ENCODE measurements around the gene CYB5R3. TPM values are rescaled to one million over a fixed set of nuclear protein-coding genes. Genes with fewer than 3 reads are reported as not detected.
A peak's percentile ranks its signal among the peaks of the same experiment; 100 is the strongest.
"Not testable (repeated sequence)": the region's sequence is repeated elsewhere in the genome, so short reads cannot be mapped to it uniquely, and the experiment has no call there.

The CYB5R3 gene
- total RNA-seq, 1 donor from 2014 or later = 148 TPM

GRCh38 chr22:42683578-42684283 lies 34.5 kb upstream of the CYB5R3 start:
- H3K9me3 Mint-ChIP-seq (ENCODE audit: unreplicated experiment) = peaks cover 19% of the 10 kb centered on the region
- peaks cover 18% of the 10 kb centered on the region for H3K36me3 Mint-ChIP-seq (ENCODE audit: unreplicated experiment)
- H3K4me1 Mint-ChIP-seq (ENCODE audit: low read depth, unreplicated experiment) = peaks cover 29% of the 10 kb centered on the region
- H3K27me3 Mint-ChIP-seq (ENCODE audit: unreplicated experiment) = peaks cover 6% of the 10 kb centered on the region
- no peak for TF ChIP-seq CTCF (IDR thresholded peaks at IDR 0.05; ENCODE audit: partially characterized antibody, unreplicated experiment)
- H3K4me3 Mint-ChIP-seq (ENCODE audit: unreplicated experiment) = peak overlapping the region; percentile 61
- DNase-seq = peak; percentile 57
- H3K27ac Mint-ChIP-seq (ENCODE audit: unreplicated experiment) = peak overlapping the region; percentile 75

GRCh38 chr22:42682113-42682851 lies 33.1 kb upstream of the CYB5R3 start:
- Mint-ChIP-seq H3K27me3 (ENCODE audit: unreplicated experiment) (peaks cover 6% of the 10 kb centered on the region), H3K9me3 (ENCODE audit: unreplicated experiment) (peaks cover 23% of the 10 kb centered on the region), H3K27ac (ENCODE audit: unreplicated experiment) (no peak overlapping the region), H3K4me1 (ENCODE audit: low read depth, unreplicated experiment) (peaks cover 22% of the 10 kb centered on the region), H3K36me3 (ENCODE audit: unreplicated experiment) (peaks cover 25% of the 10 kb centered on the region), H3K4me3 (ENCODE audit: unreplicated experiment) (no peak overlapping the region)
- no peak for DNase-seq
- no peak for TF ChIP-seq CTCF (IDR thresholded peaks at IDR 0.05; ENCODE audit: partially characterized antibody, unreplicated experiment)

- H3K27me3 Mint-ChIP-seq (ENCODE audit: unreplicated experiment) = peaks cover 2% of the 10 kb centered on the region
- H3K27ac Mint-ChIP-seq (ENCODE audit: unreplicated experiment) = no peak overlapping the region
- no peak for DNase-seq
- no peak overlapping the region for H3K4me3 Mint-ChIP-seq (ENCODE audit: unreplicated experiment)
- TF ChIP-seq CTCF (IDR thresholded peaks at IDR 0.05; ENCODE audit: partially characterized antibody, unreplicated experiment) = no peak
- H3K36me3 Mint-ChIP-seq (ENCODE audit: unreplicated experiment) = peaks cover 25% of the 10 kb centered on the region
- H3K9me3 Mint-ChIP-seq (ENCODE audit: unreplicated experiment) = peaks cover 20% of the 10 kb centered on the region
- peaks cover 16% of the 10 kb centered on the region for H3K4me1 Mint-ChIP-seq (ENCODE audit: low read depth, unreplicated experiment)
Measured at GRCh38 chr22:42680648-42681047, 31.5 kb upstream of the CYB5R3 start.

GRCh38 chr22:42679691-42680090 lies 30.5 kb upstream of the CYB5R3 start:
- no peak for TF ChIP-seq CTCF (IDR thresholded peaks at IDR 0.05; ENCODE audit: partially characterized antibody, unreplicated experiment)
- peaks cover 25% of the 10 kb centered on the region for H3K36me3 Mint-ChIP-seq (ENCODE audit: unreplicated experiment)
- H3K9me3 Mint-ChIP-seq (ENCODE audit: unreplicated experiment) = peaks cover 20% of the 10 kb centered on the region
- no peak overlapping the region for H3K27ac Mint-ChIP-seq (ENCODE audit: unreplicated experiment)
- H3K4me1 Mint-ChIP-seq (ENCODE audit: low read depth, unreplicated experiment) = peaks cover 16% of the 10 kb centered on the region
- no peak for DNase-seq
- peaks cover 2% of the 10 kb centered on the region for H3K27me3 Mint-ChIP-seq (ENCODE audit: unreplicated experiment)
- peak overlapping the region; percentile 3 for H3K4me3 Mint-ChIP-seq (ENCODE audit: unreplicated experiment)

GRCh38 chr22:42678894-42679293 lies 29.7 kb upstream of the CYB5R3 start:
- peaks cover 17% of the 10 kb centered on the region for H3K9me3 Mint-ChIP-seq (ENCODE audit: unreplicated experiment)
- peaks cover 13% of the 10 kb centered on the region for H3K4me1 Mint-ChIP-seq (ENCODE audit: low read depth, unreplicated experiment)
- peaks cover 2% of the 10 kb centered on the region for H3K27me3 Mint-ChIP-seq (ENCODE audit: unreplicated experiment)
- DNase-seq = no peak
- no peak overlapping the region for H3K27ac Mint-ChIP-seq (ENCODE audit: unreplicated experiment)
- no peak overlapping the region for H3K4me3 Mint-ChIP-seq (ENCODE audit: unreplicated experiment)
- peaks cover 25% of the 10 kb centered on the region for H3K36me3 Mint-ChIP-seq (ENCODE audit: unreplicated experiment)
- TF ChIP-seq CTCF (IDR thresholded peaks at IDR 0.05; ENCODE audit: partially characterized antibody, unreplicated experiment) = no peak

- not testable (repeated sequence) for H3K4me1 Mint-ChIP-seq (ENCODE audit: low read depth, unreplicated experiment); H3K27me3 Mint-ChIP-seq (ENCODE audit: unreplicated experiment); H3K27ac Mint-ChIP-seq (ENCODE audit: unreplicated experiment); DNase-seq; H3K4me3 Mint-ChIP-seq (ENCODE audit: unreplicated experiment)
- peaks cover 25% of the 10 kb centered on the region for H3K36me3 Mint-ChIP-seq (ENCODE audit: unreplicated experiment)
- H3K9me3 Mint-ChIP-seq (ENCODE audit: unreplicated experiment) = peaks cover 14% of the 10 kb centered on the region
Measured at GRCh38 chr22:42677936-42678335, 28.7 kb upstream of the CYB5R3 start.

Measured in glutamatergic neuron (in vitro differentiated cells).